Stimulated activated CD8-positive, alpha-beta memory T cell treated with anti-CD3 and anti-CD28 coated beads, Interleukin-2, amount 100 ng/mL, for 1 hour (primary cell): ENCODE data around the gene FILIP1.

Experiments
- DNase-seq, 2 donors: peaks; one replicate each; pipeline ENCODE4 v3.0.0-alpha.2; 2020; ENCODE audit warnings: low read depth in 2 of 2

The FILIP1 gene

DNA sequence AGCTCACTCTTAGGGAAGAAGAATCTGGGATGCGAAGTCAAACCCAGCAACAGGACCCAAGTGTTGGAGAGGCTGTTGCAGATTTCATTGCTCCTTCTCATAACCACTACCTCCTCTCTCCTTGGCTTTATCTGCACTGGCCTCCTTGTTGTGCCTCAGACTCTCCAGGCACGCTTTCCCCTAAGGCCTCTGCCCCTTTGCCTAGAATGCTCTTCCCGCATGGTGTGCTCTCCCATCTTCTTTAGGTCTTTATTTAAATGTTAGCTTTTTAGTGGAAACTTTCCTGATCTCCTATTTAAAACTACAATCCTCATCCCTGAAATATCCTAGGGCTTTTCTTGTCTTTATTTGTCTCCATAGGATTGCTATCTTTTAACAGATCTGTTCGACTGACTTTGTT lies 114.1 kb downstream of the FILIP1 start:
- DNase-seq = no peak

DNA sequence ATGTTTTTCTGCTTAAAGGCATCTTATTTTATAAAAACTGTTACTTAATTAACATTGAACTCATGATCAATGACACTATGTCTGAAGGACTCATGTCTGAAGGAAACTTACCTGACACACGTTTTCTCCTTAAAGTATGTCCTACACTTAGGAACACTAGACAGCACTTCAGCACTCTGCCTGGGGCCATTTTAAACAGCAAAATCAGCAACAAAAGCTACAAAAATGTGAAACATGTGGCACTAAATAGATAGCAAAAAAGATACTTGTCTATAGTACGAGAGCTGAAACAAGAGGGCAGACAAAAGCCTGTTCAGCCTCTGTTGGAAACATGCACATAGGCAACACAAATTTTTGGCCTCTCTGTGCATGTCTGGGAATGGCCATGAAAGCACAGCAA lies 115.5 kb downstream of the FILIP1 start:
- DNase-seq = no peak

DNA sequence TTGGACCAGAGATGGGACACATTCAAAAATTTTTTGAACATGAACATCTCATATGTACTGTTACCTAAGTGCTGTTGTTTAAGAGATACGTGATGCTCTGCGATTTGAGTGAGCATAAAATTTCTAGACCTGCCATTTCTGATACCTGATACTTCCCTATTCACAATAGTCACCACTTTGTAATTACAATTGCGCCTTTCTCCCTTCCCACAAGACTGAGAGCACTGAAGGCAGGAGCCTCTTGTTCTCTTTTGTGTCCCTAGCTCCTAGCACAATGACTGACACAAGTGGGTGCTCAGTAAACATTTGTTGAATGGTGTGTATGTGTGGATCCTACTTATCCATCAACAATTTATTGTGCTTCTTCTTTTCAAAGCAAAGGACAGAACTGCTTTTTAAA lies 116.2 kb downstream of the FILIP1 start:
- DNase-seq = no peak

DNA sequence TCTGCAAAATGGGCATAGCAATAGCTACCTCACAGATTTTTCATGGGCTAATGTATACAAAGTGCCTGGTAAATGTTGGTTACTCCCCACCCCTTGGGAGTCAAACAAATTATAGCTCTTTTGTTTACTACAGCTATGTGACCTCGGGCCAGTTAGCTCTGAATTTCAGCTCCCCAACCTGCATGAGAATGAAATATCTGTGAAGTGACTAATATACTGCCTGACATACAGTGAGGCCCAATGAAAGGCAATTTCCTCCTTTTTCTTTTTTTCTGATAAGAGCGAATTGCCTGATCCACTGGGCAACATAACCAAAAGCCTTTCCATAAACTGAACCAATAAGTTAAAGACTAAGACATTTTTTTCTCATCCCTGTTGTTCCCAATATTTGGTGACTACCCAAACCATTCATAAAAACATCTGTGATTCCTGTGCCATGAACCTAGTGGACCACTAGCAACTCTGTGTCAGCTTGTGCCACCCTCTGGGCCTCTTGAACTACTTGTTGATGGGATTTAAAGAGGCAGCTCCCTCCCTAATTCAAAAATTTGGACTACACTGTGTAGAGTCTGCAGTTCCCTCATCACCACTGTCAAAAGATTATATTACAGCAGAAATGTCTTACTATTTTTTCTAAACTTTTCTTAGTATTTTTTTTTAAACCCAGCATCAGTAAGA lies 117.1 kb downstream of the FILIP1 start:
- DNase-seq = no peak

DNA sequence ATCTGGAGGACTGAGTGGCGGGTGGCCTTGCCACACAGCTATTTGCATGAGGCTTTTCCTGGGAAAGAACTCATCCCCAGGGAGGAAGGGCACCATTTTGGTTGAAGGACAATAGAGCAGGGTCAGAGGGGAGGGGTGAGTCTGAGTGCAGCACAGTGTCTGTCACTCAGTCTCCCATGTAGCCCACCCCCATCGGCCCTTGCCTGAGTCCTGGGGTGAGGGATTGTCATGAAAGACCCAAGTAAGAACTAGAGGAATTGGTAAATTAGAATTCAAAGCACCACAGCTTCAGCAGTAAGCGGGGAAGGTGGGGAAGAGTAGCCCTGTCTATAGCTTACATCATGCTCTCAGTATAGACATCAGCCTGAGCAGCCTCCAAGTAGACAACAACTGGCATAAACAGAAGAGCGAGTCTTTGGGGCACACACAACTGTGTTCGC lies 118.6 kb downstream of the FILIP1 start:
- DNase-seq = no peak

DNA sequence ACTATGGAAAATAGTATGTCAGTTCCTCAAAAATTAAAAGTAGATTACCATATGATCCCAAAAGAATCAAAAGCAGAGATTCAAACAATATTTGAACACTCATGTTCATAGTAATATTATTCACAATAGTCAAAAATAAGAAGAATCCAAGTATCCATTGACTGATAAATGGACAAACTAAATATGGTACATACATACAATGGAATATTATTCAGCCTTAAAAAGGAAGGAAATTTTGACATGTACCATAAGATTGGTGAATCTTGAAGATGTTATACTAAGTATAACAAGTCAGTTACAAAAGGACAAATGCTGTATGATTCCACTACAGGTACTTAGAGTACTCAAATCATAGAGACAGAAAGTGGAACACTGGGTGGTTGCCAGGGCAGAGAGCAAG lies 120.7 kb downstream of the FILIP1 start:
- no peak for DNase-seq

DNA sequence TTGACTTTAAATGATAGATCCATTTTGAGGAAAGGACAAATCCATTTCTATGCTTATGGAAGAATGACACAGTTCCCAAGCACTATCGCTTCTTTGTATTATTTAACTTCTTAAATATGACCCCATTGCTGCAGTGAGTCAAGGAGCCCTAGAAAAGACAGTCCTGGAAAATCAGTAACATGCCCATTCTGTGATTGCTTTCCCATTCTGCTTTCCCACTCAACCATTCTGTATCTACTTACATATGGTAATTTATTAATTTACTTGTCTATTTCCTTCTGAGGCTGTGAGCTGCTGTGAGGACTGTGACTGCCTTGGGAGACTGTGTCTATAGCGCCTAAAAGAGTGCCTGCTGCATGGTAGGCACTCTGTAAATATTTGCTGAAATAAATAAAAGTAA lies 123.6 kb downstream of the FILIP1 start:
- no peak for DNase-seq

DNA sequence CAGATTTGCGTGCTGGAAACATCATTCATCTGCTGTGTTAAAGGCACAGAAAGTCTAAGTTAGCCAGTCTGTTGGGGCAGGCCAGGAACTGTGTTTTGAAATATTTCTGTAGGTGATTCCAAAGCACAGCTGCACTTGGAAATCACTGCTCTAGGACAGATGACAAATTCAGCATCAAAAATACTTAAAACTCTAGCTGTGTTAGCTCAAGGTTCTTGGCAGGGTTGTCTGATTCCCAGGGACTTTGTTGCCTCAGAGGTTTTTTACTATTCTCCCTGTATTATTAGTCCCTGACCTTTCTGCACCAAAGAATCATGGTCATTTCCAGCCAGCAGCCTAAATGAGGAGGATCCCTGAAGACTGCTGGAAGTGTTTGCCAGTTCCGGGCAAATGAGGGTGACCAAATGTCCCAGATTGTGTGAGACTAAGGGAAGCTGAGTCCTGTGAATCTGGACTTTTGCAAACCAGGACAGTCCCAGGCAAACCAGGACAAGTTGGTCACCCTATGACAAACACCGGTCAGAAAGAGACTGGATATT lies 124.7 kb downstream of the FILIP1 start:
- no peak for DNase-seq

DNA sequence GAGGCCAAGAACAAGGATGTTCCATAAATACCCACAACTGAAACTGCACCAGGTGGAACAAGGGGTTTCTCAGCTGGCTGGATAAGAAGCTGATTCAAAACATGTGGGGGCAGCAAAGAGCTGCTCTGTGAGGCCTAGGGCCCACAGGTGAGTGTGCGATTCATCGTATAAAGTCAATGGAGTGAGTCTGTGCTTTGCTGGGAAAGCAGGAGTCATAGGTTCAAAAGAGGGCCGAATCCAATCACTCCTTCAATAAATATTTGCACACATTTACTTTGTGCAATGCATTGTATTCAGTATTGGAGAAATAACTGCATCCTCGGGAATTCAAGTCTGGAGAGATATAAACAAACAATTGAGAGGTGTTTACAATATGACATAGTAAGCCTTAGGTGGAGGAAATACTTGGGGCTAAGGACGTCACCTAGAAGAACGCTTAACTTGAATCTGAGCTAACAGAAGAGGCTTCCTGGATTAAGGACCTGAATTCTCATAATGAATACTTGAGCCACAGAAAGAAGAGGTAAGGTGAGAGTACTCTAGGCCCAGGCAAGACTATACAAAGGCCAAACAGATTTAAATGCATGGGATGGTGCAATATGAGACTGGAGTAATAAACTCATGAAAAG lies 125.3 kb downstream of the FILIP1 start:
- no peak for DNase-seq

DNA sequence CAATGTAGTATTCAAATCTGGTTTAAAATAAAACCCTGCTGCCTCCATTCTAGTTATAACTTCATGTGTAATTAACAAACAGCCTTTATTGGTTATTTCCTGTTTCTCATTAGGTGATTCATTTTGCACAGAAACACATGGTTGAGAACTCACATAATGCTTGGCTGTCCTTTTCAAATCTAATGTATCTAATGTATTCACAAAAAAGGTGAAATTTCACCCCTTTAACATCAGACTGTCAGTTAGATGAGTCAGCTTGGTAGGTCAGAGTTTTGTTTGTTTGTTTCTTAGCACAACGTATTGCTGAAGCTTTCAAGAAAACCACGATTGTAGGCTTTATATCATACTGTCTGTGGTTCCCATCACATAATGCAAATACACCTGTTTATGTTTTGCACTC lies 130.3 kb downstream of the FILIP1 start:
- no peak for DNase-seq

DNA sequence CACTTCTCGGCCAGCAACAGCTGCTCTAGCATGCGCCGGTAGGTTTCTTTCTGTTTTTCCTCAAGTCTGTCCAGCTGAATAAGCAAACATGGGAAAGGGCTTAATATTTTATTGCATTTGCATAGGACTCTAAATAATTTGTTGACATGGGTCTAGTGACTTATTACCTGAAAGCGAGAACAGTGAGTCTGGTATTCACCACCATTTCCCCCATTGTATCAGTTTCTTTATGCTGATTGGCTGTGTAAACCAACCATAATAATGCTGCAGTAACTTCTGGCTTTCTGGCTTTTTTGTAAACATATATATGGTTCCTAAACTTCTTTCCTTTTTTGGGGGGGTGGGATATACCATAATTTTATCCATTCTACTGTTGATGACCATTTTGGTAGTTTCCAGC lies 140.0 kb downstream of the FILIP1 start:
- no peak for DNase-seq

DNA sequence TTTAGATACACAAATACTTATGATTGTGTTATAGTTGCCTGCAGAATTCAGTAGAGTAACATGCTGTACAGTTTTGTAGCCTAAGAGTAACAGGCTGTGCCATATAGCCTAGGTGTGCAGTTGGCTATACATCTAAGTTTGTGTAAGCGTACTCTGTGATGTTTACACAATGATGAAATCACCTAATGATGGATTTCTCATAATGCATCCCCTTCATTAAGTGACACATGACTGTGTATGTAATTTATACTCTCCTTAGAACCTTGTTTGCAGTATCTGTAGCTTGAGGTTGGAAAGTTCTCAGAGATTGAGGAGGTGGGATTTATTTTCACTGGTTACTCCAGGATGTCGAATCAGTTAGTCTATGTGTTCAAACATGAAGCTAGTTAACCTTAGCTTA lies 142.0 kb downstream of the FILIP1 start:
- DNase-seq = no peak

DNA sequence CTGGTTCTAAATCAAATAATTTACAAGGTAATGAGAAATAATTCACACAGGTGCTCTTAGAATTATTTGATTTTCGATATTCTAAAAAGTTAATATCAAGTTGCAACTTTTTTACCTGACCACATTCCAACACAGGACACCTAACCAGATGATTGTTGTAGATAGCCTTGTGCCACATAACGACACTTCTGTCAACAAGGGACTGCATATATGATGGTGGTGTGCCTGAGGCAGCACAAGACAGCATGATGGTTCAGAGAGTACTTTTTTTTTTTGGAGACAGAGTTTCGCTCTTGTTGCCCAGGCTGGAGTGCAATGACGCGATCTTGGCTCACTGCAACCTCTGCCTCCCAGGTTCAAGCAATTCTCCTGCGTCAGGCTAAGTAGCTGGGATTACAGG lies 142.8 kb downstream of the FILIP1 start:
- no peak for DNase-seq

DNA sequence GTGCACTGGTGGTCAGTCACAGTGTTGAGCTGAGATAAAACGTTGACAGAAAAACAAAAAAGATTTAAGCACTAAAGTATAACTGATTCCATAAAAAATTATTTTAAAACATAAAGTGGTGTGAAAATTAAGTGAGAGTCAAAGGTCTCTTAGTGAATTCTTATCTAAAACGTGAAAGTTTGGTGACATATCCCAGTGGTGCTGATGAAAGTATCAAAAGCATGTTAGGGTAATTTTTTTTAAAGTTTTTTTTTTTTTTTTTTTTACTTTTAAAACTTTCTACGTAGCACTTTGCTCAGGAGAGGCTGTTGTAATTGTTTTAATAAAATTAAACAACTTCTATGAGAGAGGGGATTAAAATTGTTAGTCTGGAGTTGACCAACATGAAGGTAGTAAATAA lies 143.4 kb downstream of the FILIP1 start:
- DNase-seq = no peak

DNA sequence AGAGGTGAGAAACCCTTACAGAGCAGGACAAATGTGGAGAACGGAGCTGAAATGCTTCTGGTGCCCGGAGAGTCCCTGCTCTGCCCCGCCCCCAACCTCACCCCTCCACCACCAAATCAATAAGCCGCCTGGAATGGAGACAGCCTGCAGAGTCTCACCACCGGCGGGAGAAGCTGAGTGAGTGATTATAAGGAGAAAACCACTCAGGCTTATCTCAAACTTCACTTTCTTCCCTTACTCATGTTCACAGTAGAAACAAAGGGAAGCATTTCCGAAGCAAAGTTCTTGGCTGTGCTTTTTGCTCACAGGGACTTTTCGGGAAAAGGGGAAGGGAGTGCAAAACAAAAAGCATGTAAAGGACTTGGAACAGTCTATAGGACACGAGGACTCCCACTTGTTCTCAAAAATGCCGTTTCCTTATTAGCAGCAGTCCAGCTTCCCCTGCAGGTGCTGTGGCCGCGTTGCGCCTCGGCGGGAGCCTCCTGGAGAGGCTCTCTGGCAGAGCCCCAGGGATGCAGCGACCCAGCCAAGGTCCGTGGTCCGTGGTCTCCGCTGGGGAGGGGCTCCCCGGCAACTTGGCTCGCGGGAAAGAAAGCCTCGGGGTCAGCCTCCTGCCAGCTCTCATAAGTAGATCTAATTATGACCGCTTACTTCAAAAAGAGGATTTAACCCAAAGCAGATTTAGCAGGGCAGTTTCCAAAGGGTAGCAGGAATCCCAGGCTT lies 144.2 kb downstream of the FILIP1 start:
- DNase-seq = no peak

DNA sequence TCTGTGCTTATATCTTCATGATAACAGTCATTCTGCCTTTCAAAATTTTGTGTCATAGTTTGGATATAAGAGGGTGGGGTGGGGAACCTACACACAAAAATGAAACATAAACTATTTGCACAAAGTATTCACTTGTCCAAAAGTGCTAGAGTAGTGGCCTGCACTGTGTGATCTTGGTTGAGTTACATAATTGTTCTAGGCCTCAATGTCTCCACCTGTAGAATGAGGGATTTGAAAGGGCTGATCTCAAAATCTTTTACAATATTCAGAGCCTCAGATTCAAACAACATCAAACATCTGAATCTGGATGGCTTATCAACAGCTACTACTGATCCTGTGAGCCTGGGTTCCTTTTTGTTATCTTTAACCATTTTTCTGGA lies 144.7 kb downstream of the FILIP1 start:
- DNase-seq = no peak

DNA sequence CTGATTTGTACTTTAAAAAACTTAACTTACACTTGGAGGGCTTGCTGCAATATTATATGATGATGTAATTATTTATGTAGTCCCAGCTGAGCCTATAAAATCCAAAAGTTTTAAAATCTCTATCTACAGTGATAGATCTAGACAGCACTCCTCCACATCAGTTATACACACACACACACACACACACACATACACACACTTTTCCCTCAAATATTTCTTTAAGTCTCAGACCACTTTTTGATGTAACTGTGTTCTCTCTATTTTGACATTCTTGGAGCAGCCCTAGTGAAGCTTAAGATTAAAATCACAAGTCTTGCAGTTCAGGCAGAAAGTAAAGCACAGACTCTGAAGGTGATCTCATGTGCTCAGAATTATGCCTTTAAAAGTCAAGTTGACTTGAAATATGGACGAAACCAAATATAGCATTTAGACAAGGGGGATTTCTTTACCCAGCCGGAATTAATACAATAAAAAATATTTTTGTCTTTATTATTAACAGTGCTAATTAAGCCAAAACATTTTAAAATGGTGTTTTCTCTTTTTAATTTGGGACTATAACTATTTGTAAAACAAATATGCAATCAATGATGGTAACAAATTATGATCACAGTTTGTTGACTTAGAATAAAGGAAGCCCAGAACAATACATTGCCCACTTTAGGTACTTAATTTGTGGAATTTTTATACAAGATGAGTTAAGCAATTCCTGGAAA lies 145.5 kb downstream of the FILIP1 start:
- no peak for DNase-seq

DNA sequence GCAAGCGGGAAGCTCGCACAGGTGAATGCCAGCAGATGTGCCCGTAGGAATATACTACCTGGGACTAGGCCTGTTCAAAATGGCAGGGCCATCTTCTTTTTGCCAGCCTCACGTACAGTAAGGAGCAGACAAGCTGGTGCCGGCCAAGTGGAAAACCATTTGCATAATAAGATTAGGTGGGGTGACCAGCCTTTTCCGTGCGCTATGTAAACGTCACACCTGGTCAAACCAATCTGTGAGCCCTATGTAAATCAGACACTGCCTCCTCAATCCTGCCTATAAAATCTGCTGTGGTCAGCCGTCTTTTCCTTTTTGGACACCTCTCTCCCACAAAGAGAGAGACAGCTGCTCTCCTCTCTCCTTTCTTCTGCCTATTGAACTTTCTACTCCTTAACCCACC lies 148.2 kb downstream of the FILIP1 start:
- DNase-seq = no peak

DNA sequence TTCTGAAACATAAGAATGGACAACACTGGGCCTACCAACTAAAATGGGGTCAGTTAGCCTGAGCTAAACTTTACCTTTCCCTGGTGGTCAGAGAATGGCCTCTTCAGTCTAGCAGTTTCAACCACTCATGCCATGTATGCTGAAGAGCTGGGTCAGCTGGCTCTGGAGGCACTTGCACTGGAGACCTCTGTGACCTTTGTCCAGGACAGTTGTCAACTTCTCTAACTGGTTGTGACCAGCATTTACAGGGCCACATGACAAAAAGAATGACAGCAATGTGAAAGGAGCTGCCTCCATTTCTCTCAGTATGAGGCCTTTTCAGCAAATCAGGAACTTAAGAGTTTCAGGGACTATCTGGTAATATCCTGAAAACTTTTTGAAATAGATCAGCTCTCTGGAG lies 149.1 kb downstream of the FILIP1 start:
- DNase-seq = no peak

DNA sequence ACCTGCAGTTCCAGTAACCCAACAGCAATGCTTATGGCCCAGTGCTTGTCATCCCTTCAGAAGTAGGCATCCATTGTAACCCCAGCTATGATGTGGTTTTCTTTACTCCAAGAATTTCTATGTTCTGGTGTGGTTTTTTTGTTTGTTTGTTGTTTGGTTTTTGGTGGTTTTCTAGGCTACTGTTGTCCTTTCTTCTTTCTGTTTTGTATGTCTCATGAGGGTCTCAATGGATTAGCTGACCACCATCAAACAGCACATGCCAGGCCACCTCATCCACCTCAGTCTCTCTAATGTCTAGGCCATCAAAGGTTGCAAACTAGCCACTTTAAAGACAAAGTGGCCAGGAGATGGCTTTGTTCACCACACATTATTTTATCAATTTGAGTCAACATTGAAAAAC lies 149.6 kb downstream of the FILIP1 start:
- no peak for DNase-seq

DNA sequence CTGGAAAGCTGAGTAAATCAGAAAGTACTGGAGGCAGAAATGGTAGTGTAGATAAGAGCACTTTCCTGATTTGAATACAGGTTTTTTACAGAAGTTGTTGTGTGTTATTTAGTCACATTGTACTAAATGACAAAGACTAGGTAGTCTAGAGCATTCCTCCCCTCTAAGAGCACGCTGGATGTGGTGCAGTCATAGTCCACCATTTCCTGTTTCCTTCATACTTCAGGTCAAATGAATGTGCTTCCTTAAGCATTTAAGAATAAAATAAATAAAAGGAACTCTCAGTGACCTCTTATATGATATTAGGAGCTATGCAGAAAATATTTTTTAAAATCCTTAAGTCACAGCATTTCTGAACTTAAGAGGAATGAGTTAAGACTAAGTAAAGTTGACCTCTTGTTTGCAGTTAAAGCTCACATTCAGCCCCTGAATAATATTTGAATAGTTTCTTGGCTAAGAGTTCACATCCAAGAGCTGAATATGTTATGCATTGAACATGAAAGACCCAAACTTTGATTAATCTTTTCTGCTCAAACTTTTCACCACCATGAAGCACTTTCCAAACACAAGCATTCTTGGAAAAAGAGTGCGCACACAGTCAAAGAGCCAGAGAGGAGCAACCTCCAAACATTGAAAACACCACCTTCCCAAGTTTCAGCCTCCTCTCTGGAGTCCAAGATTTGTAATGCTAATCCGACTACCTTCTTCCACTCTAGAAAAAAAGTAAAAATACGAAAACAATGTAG lies 155.6 kb downstream of the FILIP1 start:
- no peak for DNase-seq
